Measurements from ENCODE around the gene SERPINB7. TPM values are rescaled to one million over a fixed set of nuclear protein-coding genes. Genes with fewer than 3 reads are reported as not detected.
A peak's percentile ranks its signal among the peaks of the same experiment; 100 is the strongest.

SERPINB7 gene
- total RNA-seq, 1 experiment from 2014 or later = not detected

- in situ Hi-C loops (cut with HindIII; ENCODE audit: low sequenced_read_pairs) = no loop called here
- DNase-seq (ENCODE audit: low spot score) = no peak
Observed at GRCh38 chr18:63783394-63783793, 8.2 kb downstream of the SERPINB7 start.

DNA sequence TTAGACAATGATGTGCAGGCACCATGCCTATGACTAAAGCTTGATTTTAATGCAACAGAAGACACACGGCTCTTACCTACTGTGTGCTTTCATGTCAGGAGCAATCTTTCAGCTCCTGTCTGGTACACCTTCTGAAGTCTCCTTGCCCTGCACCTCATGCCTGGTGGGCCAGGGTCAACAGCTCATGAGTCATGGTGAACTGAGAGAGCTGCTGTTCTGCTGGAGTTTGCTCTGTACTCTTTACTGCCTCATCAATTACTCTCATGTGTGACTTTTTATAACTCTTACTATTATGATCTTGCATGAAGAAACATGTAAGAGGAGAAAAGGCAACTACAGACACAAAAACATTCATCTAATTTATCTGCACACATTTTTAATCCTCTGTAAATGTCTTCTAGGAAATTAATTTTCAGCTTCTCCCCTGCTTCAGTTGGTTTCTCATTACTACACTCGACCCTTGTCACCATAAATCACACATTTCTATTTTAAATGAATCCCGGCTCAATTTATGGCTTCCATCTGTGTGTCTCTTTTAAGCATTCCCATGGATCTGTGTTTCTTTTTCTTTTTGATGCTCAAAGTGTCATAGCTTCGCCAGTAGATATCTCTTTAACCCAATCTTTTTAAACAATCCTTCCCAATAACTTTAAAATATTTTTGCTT, 9.7 kb downstream of the SERPINB7 start:
- in situ Hi-C loops (cut with HindIII; ENCODE audit: low sequenced_read_pairs) = no loop called here
- no peak for DNase-seq (ENCODE audit: low spot score)

GRCh38 chr18:63787673-63788072, 12.5 kb downstream of the SERPINB7 start:
- in situ Hi-C loops (cut with HindIII; ENCODE audit: low sequenced_read_pairs) = no loop called here
- no peak for DNase-seq (ENCODE audit: low spot score)

GRCh38 chr18:63788447-63789096, 13.4 kb downstream of the SERPINB7 start:
- in situ Hi-C loops (cut with HindIII; ENCODE audit: low sequenced_read_pairs) = no loop called here
- no peak for DNase-seq (ENCODE audit: low spot score)

GRCh38 chr18:63789327-63789726, 14.1 kb downstream of the SERPINB7 start:
- no peak for DNase-seq (ENCODE audit: low spot score)
- in situ Hi-C loops (cut with HindIII; ENCODE audit: low sequenced_read_pairs) = no loop called here

DNA sequence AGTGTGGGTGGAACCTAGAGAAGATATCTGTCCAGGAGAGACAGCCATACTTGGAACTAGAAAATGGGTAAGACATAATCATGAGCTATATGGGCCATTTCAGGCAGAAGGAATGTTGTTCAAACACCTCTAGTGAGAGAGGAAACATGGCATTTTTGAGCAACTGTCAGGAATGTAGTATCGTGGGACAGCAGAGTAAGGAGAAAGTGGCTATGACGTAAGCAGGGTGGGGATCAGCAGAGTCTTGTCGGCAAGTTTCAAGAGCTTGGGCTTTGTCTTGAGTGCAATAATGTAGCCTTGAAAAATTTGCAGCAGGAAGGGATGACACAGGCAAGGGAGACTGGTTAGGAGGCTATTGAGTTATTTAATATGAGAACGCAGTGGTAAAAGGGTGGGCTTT, 20.4 kb downstream of the SERPINB7 start:
- in situ Hi-C loops (cut with HindIII; ENCODE audit: low sequenced_read_pairs) = no loop called here
- DNase-seq (ENCODE audit: low spot score) = no peak

GRCh38 chr18:63799189-63799588, 24.0 kb downstream of the SERPINB7 start:
- in situ Hi-C loops (cut with HindIII; ENCODE audit: low sequenced_read_pairs) = no loop called here
- DNase-seq (ENCODE audit: low spot score) = no peak

- no peak for DNase-seq (ENCODE audit: low spot score)
- in situ Hi-C loops (cut with HindIII; ENCODE audit: low sequenced_read_pairs) = no loop called here
Observed at GRCh38 chr18:63801343-63801742, 26.1 kb downstream of the SERPINB7 start.

DNA sequence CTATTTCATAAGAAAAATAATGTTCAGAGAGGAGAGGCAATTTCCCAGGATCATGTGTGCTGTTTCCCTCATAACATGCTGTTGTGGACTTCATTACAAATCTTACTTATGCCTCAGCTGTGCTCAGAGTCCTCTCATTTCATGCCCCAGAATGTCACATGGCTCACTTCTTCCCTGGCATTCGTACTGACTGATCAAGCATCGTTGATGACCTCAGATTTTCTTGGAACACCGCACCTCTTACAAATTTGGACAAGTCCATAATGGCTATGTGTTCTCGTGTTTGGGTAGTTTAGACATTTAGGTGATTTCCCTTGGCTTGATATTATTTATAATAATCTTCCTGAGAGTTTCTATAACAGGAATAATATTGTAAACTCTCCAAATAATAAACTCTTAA, 32.9 kb downstream of the SERPINB7 start:
- in situ Hi-C loops (cut with HindIII; ENCODE audit: low sequenced_read_pairs) = no loop called here
- no peak for DNase-seq (ENCODE audit: low spot score)

- in situ Hi-C loops (cut with HindIII; ENCODE audit: low sequenced_read_pairs) = no loop called here
- no peak for DNase-seq (ENCODE audit: low spot score)
Observed at GRCh38 chr18:63817441-63818051, 42.3 kb downstream of the SERPINB7 start.

- no peak for DNase-seq (ENCODE audit: low spot score)
- in situ Hi-C loops (cut with HindIII; ENCODE audit: low sequenced_read_pairs) = no loop called here
Observed at GRCh38 chr18:63818212-63818611, 43.0 kb downstream of the SERPINB7 start.

DNA sequence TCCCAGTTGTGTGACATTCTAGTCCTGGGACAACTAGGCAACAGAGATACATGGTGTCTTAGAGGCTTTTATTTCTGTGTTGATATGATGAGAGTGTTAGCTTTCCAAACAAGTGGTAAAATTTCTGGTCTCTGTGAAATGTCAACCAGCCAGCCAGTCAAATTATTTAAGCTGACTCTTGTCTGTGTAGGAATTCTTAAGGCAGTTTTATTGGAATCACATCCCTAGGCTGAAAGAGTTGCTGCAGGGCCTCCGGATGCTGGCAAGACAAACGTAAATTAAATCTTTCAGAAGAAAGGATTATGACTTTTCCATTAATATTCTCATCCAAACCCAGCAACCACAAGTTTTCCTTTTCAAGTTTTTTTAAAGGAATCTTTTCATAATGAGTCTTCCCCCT, 44.6 kb downstream of the SERPINB7 start:
- in situ Hi-C loops (cut with HindIII; ENCODE audit: low sequenced_read_pairs) = no loop called here
- no peak for DNase-seq (ENCODE audit: low spot score)

GRCh38 chr18:63820694-63821093, 45.5 kb downstream of the SERPINB7 start:
- no peak for DNase-seq (ENCODE audit: low spot score)
- in situ Hi-C loops (cut with HindIII; ENCODE audit: low sequenced_read_pairs) = no loop called here

GRCh38 chr18:63823516-63824219, 48.5 kb downstream of the SERPINB7 start:
- in situ Hi-C loops (cut with HindIII; ENCODE audit: low sequenced_read_pairs) = no loop called here
- DNase-seq (ENCODE audit: low spot score) = peak; percentile 4

DNA sequence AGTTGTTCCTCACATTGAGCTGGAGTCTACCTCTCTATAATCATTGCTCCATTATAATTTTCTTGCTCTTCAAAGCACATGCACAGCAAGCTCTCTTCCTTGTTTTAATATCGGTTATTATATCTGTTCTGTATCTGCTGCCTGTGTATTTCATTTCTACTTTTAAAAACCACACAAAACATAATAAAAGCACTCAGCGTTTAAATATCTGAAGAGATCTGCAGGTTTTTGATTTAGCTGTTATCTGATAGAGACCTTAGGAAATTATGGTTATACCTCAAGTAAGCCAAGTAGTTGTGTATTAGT, 49.0 kb downstream of the SERPINB7 start:
- in situ Hi-C loops (cut with HindIII; ENCODE audit: low sequenced_read_pairs) = no loop called here
- no peak for DNase-seq (ENCODE audit: low spot score)

GRCh38 chr18:63828120-63828519, 52.9 kb downstream of the SERPINB7 start:
- in situ Hi-C loops (cut with HindIII; ENCODE audit: low sequenced_read_pairs) = no loop called here
- no peak for DNase-seq (ENCODE audit: low spot score)

- in situ Hi-C loops (cut with HindIII; ENCODE audit: low sequenced_read_pairs) = no loop called here
- DNase-seq (ENCODE audit: low spot score) = no peak
Observed at GRCh38 chr18:63828656-63829055, 53.4 kb downstream of the SERPINB7 start.

GRCh38 chr18:63829886-63830285, 54.7 kb downstream of the SERPINB7 start:
- in situ Hi-C loops (cut with HindIII; ENCODE audit: low sequenced_read_pairs) = no loop called here
- DNase-seq (ENCODE audit: low spot score) = no peak

- in situ Hi-C loops (cut with HindIII; ENCODE audit: low sequenced_read_pairs) = no loop called here
Observed at GRCh38 chr18:63831080-63831788, 56.0 kb downstream of the SERPINB7 start.

GRCh38 chr18:63832470-63832869, 57.3 kb downstream of the SERPINB7 start:
- no peak for DNase-seq (ENCODE audit: low spot score)
- in situ Hi-C loops (cut with HindIII; ENCODE audit: low sequenced_read_pairs) = no loop called here

More at GRCh38 chr18:63831080-63831788, 56.0 kb downstream of the SERPINB7 start:
- no peak for DNase-seq (ENCODE audit: low spot score)
